CD4-positive, alpha-beta T cell (primary cell): ENCODE results near the gene IGFBP4. TPM values are rescaled to one million over a fixed set of nuclear protein-coding genes. Genes with fewer than 3 reads are reported as not detected.

Experiments
- ATAC-seq: fragments of 200-7000 bp; cut with Tn5 transposase; one replicate; pipeline ENCODE4 v1.10.0; 2022; ENCODE audit warnings: mild to moderate bottlenecking; ENCODE audit not compliant: poor library complexity
- CTCF ChIA-PET: fragments of 350-600 bp; sonication (Branson Sonifier 250); formaldehyde crosslinking; loops from one replicate; lab custom pipeline; 2021; ENCODE audit warnings: antibody characterized with exemption, inconsistent platforms; lab: Charles Lee
- POLR2A ChIA-PET: fragments of 350-600 bp; sonication (Branson Sonifier 250); formaldehyde crosslinking; loops from one replicate; lab custom pipeline; 2021; ENCODE audit warnings: antibody characterized with exemption, inconsistent platforms; lab: Charles Lee
- DNase-seq, 14 experiments: peaks; one replicate each; pipeline ENCODE4 v3.0.0-alpha.2; 2013 to 2020; ENCODE audit warnings: mixed read lengths in 2 of 14
- H3K27ac ChIP-seq, 2 donors: one replicate each; pipeline versions ENCODE4 v1.5.1 to v1.7.0; 2013; ENCODE audit warnings: low read length in 2 of 2, low read depth in 1 of 2, mild to moderate bottlenecking in 1 of 2
- H3K27me3 ChIP-seq, 2 experiments: 1 replicate in 1 of 2; 2 replicates in 1 of 2; pipeline versions ENCODE4 v1.6.1 to v1.7.0; 2013; ENCODE audit warnings: low read length in 2 of 2, control low read depth in 1 of 2, mild to moderate bottlenecking in 1 of 2, moderate library complexity in 1 of 2; ENCODE audit not compliant: insufficient read depth in 2 of 2, control insufficient read depth in 1 of 2
- H3K36me3 ChIP-seq: one replicate; pipeline ENCODE4 v1.6.1; 2013; ENCODE audit warnings: low read length, control low read depth; ENCODE audit not compliant: insufficient read depth
- H3K4me1 ChIP-seq: one replicate; pipeline ENCODE4 v1.6.1; 2013; ENCODE audit warnings: low read length, control low read depth; ENCODE audit not compliant: insufficient read depth
- H3K4me3 ChIP-seq: one replicate; pipeline ENCODE4 v1.5.1; 2013; ENCODE audit warnings: mild to moderate bottlenecking, low read length, moderate library complexity
- H3K9me3 ChIP-seq, 2 experiments: 1 replicate in 1 of 2; 2 replicates in 1 of 2; pipeline versions ENCODE4 v1.6.1 to v1.7.0; 2013; ENCODE audit warnings: low read length in 2 of 2, mild to moderate bottlenecking in 2 of 2, control low read depth in 1 of 2, moderate library complexity in 1 of 2; ENCODE audit not compliant: control insufficient read depth in 1 of 2, insufficient read depth in 1 of 2
- H3K27ac Mint-ChIP-seq: one replicate; pipeline ENCODE4 v1.8.0; 2020; ENCODE audit warnings: mixed read lengths
- H3K27me3 Mint-ChIP-seq: one replicate; pipeline ENCODE4 v1.8.0; 2021; ENCODE audit warnings: mixed read lengths
- H3K36me3 Mint-ChIP-seq: one replicate; pipeline ENCODE4 v1.8.0; 2021; ENCODE audit warnings: low read depth, mixed read lengths
- H3K4me1 Mint-ChIP-seq: one replicate; pipeline ENCODE4 v1.8.0; 2021; ENCODE audit warnings: low read depth, mixed read lengths
- H3K4me3 Mint-ChIP-seq: one replicate; pipeline ENCODE4 v1.8.0; 2020; ENCODE audit warnings: mild to moderate bottlenecking, mixed read lengths
- H3K9me3 Mint-ChIP-seq: one replicate; pipeline ENCODE4 v1.8.0; 2020; ENCODE audit warnings: mixed read lengths
- CTCF ChIP-seq: fragments of 200-600 bp; IDR thresholded peaks from one replicate; pipeline ENCODE4 v1.8.0; 2022; ENCODE audit warnings: antibody characterized with exemption, mild to moderate bottlenecking
- intact Hi-C, 2 experiments: fragments of 100-400 bp; cut with DNase I in 1 of 2; cut with micrococcal nuclease in 1 of 2; formaldehyde crosslinking; loops; one replicate each; pipeline versions ENCODE4 v1.15.1 to v1.9.0; 2023 to 2025; cut with DNase I, micrococcal nuclease
- total RNA-seq, 174 experiments: library from RNA in 2 of 174; stranded (reverse) in 2 of 174; gene quantifications; one replicate each; pipeline ENCODE4 v1.2.3 and lab custom pipeline; 2021 to 2026

Gene IGFBP4
- total RNA-seq, 2 experiments from 2014 or later, result 2.5 to 2.6 TPM

GRCh38 chr17:40502716-40503115 is 59.5 kb downstream of the IGFBP4 start:
- no peaks in the 10 kb centered on the region for H3K27me3 ChIP-seq
- DNase-seq (no peak), ATAC-seq (no peak)
- no peak overlapping the region for H3K4me3 ChIP-seq
- no peaks in the 10 kb centered on the region for H3K4me1 ChIP-seq
- POLR2A ChIA-PET, result interaction anchor here (0.6 kb wide), 1 partner anchor 58 kb away, joined by 3 read pairs; no protein-coding TSS in a partner anchor
- no peaks in the 10 kb centered on the region for H3K9me3 ChIP-seq
- H3K36me3 Mint-ChIP-seq, result no peaks in the 10 kb centered on the region
- no peak for TF ChIP-seq CTCF
- H3K27me3 Mint-ChIP-seq, result no peaks in the 10 kb centered on the region
- no peaks in the 10 kb centered on the region for H3K9me3 Mint-ChIP-seq
- H3K27ac ChIP-seq, result no peak overlapping the region
- no peaks in the 10 kb centered on the region for H3K36me3 ChIP-seq
- no peak overlapping the region for H3K27ac Mint-ChIP-seq
- no peak overlapping the region for H3K4me3 Mint-ChIP-seq
- CTCF ChIA-PET, result no interaction called here
- intact Hi-C loops, result no loop called here
- H3K4me1 Mint-ChIP-seq, result no peaks in the 10 kb centered on the region

- Mint-ChIP-seq H3K4me3 (no peak overlapping the region), H3K27ac (no peak overlapping the region)
- TF ChIP-seq CTCF, result no peak
Observed at GRCh38 chr17:40503154-40503553, 59.9 kb downstream of the IGFBP4 start.

GRCh38 chr17:40506786-40507185 is 63.5 kb downstream of the IGFBP4 start:
- no peaks in the 10 kb centered on the region for H3K27me3 Mint-ChIP-seq
- Histone ChIP-seq H3K4me1 (no peaks in the 10 kb centered on the region), H3K27me3 (no peaks in the 10 kb centered on the region), H3K27ac (no peak overlapping the region), H3K9me3 (no peaks in the 10 kb centered on the region), H3K36me3 (no peaks in the 10 kb centered on the region), H3K4me3 (no peak overlapping the region)
- POLR2A ChIA-PET, result no interaction called here
- H3K4me3 Mint-ChIP-seq, result no peak overlapping the region
- no peaks in the 10 kb centered on the region for H3K9me3 Mint-ChIP-seq
- TF ChIP-seq CTCF, result no peak
- ATAC-seq (no peak), DNase-seq (no peak)
- H3K27ac Mint-ChIP-seq, result no peak overlapping the region
- no peaks in the 10 kb centered on the region for H3K36me3 Mint-ChIP-seq
- CTCF ChIA-PET, result no interaction called here
- intact Hi-C loops, result no loop called here
- no peaks in the 10 kb centered on the region for H3K4me1 Mint-ChIP-seq

More at GRCh38 chr17:40503154-40503553, 59.9 kb downstream of the IGFBP4 start:
- Histone ChIP-seq H3K27ac (no peak overlapping the region), H3K36me3 (no peaks in the 10 kb centered on the region), H3K27me3 (no peaks in the 10 kb centered on the region), H3K9me3 (no peaks in the 10 kb centered on the region), H3K4me1 (no peaks in the 10 kb centered on the region), H3K4me3 (no peak overlapping the region)
- ATAC-seq (no peak), DNase-seq (no peak)
- Mint-ChIP-seq H3K36me3 (no peaks in the 10 kb centered on the region), H3K4me1 (no peaks in the 10 kb centered on the region), H3K27me3 (no peaks in the 10 kb centered on the region), H3K9me3 (no peaks in the 10 kb centered on the region)
- intact Hi-C loops, result no loop called here
- CTCF ChIA-PET, result no interaction called here
- POLR2A ChIA-PET, result interaction anchor here (0.6 kb wide), 1 partner anchor 57 kb away, joined by 3 read pairs; no protein-coding TSS in a partner anchor

Other genes with a start within 250 kb of the IGFBP4 start
- 10 to 100 TPM; 17.3 to 21.3 TPM for gene WIPF2, start 224.1 kb upstream of the IGFBP4 start, total RNA-seq
- 1 to 10 TPM; 1.0 to 1.8 TPM for gene CDC6, start 155.6 kb upstream of the IGFBP4 start, total RNA-seq
- gene RARA, start 134.3 kb upstream of the IGFBP4 start, total RNA-seq, result 100 to 1,000 TPM; 114 to 115 TPM
- not detected for gene GJD3, start 78.7 kb upstream of the IGFBP4 start, total RNA-seq
- 1 to 10 TPM; 3.6 to 3.8 TPM for gene TOP2A, start 25.6 kb upstream of the IGFBP4 start, total RNA-seq
- gene TNS4, start 58.2 kb downstream of the IGFBP4 start, total RNA-seq, result 1 to 10 TPM; 3.0 to 4.2 TPM
- gene CCR7, start 122.0 kb downstream of the IGFBP4 start, total RNA-seq, result 100 to 1,000 TPM; 170 to 180 TPM
- 10 to 100 TPM; 65.4 to 68.6 TPM for gene SMARCE1, start 204.4 kb downstream of the IGFBP4 start, total RNA-seq
- gene KRT222, start 221.7 kb downstream of the IGFBP4 start, total RNA-seq, result not detected